ENCODE data around the gene CFAP45.

CFAP45 gene

DNA sequence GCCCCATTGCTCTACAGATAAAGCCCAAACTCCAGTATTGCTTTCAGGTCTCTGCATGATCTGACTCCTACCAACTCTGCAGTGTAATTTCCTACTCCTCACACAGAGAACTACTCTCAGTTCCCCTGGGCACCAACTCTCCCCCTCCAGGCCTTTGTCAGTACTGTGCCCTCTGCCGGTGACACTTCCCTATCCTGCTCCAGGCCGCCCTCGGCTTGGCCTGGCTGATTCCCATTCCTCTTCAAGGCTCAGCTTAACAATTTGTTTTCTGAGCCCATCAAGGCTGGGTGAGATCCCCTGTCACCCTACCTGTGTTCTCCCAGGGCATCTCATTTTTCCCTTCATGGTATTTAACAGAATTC lies 70.7 kb downstream of the CFAP45 start:
- H3K27ac ChIP-seq (ENCODE audit: low read depth, low read length, severe bottlenecking): no peak overlapping the region
- no peaks in the 10 kb centered on the region for H3K9me3 ChIP-seq (ENCODE audit: control insufficient read depth, low read length)
- 25 to 39% methylated on average over 3 of the region's 3 CpGs for WGBS, 2 experiments (ENCODE audit: insufficient coverage in 2 of 2)

DNA sequence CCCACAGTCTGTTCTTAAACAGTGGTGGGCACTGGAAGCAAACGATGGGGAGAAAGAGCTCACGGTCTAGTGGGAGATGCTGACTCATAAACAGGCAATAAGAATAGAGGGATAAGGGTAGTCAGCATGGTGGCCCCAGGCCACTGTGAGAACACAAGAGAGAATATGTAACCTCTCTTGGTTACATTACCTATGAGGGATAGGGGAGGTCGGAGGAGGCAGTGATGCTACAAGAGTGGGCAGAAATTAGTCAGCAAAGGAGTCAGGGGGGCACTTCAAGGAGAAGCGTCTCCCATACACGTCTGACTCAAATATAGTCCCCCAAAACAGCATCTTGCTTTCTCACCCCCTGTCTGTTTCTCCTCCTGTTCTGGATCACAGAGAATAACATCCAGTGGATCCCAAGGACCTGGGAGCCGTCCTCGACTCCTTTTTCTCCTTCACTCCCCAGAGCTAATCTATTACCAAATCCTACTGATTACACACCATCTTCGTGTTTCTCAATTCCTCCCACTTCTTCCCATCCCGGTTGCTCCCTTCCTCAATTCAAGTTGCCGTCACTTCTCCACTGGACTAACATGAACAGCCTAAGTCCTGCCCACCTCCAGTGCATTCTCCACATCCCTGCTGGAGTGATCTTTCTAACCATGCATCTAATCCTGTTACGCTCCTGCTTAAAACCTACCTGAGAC lies 71.2 kb downstream of the CFAP45 start:
- Histone ChIP-seq H3K4me3 (ENCODE audit: extremely low read depth, insufficient read depth, low read length, poor library complexity, severe bottlenecking) (no peak overlapping the region), H3K9me3 (ENCODE audit: control insufficient read depth, low read length) (no peaks in the 10 kb centered on the region), H3K36me3 (ENCODE audit: control insufficient read depth, insufficient read depth, low read length) (no peaks in the 10 kb centered on the region), H3K27ac (ENCODE audit: low read depth, low read length, severe bottlenecking) (no peak overlapping the region), H3K4me1 (ENCODE audit: control insufficient read depth, insufficient read depth, low read length, poor library complexity, severe bottlenecking) (peaks cover 22% of the 10 kb centered on the region)
- 92 to 96% methylated on average over 10 to 11 of the region's 11 CpGs for WGBS, 2 experiments (ENCODE audit: insufficient coverage in 2 of 2)

More for the DNA sequence above, 70.7 kb downstream of the CFAP45 start:
- peaks cover 22% of the 10 kb centered on the region for H3K4me1 ChIP-seq (ENCODE audit: control insufficient read depth, insufficient read depth, low read length, poor library complexity, severe bottlenecking)
- no peak overlapping the region for H3K4me3 ChIP-seq (ENCODE audit: extremely low read depth, insufficient read depth, low read length, poor library complexity, severe bottlenecking)
- no peaks in the 10 kb centered on the region for H3K36me3 ChIP-seq (ENCODE audit: control insufficient read depth, insufficient read depth, low read length)

DNA sequence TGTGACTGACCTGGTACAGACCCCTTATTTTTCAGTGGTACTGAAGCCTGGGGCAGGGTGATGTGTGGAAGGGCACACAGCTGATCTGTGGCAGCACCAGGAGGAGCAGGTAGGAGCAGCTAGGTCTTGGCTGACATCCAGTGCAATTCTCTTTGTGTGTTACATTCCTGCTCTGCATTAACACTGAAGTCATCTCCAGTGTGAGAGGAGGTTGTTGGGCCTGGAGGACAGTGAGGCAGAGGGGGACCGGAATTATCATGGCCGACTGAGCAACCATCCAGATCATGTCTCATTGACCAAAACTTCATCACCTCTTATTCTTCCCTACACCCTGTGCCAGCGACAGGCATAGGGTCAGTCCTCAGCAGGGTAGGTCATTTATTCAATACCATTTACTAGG lies 71.8 kb downstream of the CFAP45 start:
- no peaks in the 10 kb centered on the region for H3K9me3 ChIP-seq (ENCODE audit: control insufficient read depth, low read length)
- H3K4me1 ChIP-seq (ENCODE audit: control insufficient read depth, insufficient read depth, low read length, poor library complexity, severe bottlenecking): peaks cover 22% of the 10 kb centered on the region
- no peaks in the 10 kb centered on the region for H3K36me3 ChIP-seq (ENCODE audit: control insufficient read depth, insufficient read depth, low read length)
- no peak overlapping the region for H3K27ac ChIP-seq (ENCODE audit: low read depth, low read length, severe bottlenecking)
- WGBS, 2 experiments (ENCODE audit: insufficient coverage in 2 of 2): 40 to 70% methylated on average over 1 to 2 of the region's 3 CpGs
- H3K4me3 ChIP-seq (ENCODE audit: extremely low read depth, insufficient read depth, low read length, poor library complexity, severe bottlenecking): no peak overlapping the region

DNA sequence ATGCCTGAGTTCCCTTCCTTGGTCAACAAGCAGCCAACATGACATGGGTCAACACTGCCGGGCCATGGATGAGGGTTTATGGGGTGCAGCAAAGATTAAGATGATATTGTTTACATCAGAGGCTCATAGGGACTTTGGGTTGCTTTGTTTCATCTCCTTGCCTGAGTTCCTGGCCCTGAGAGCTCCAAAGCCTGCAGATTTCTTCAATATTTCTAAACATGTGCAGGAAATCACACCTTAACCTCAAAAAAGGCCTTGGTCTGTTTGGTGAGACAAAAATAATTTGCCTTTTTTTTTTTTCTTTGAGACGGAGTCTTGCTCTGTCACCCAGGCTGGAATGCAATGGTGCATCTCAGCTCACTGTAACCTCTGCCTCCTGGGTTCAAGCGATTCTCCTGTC lies 72.4 kb downstream of the CFAP45 start:
- H3K4me1 ChIP-seq (ENCODE audit: control insufficient read depth, insufficient read depth, low read length, poor library complexity, severe bottlenecking): peaks cover 22% of the 10 kb centered on the region
- no peak overlapping the region for H3K4me3 ChIP-seq (ENCODE audit: extremely low read depth, insufficient read depth, low read length, poor library complexity, severe bottlenecking)
- H3K9me3 ChIP-seq (ENCODE audit: control insufficient read depth, low read length): no peaks in the 10 kb centered on the region
- WGBS, 2 experiments (ENCODE audit: insufficient coverage in 2 of 2): 80 to 93% methylated on average over 2 of the region's 3 CpGs
- H3K27ac ChIP-seq (ENCODE audit: low read depth, low read length, severe bottlenecking): no peak overlapping the region
- H3K36me3 ChIP-seq (ENCODE audit: control insufficient read depth, insufficient read depth, low read length): no peaks in the 10 kb centered on the region

DNA sequence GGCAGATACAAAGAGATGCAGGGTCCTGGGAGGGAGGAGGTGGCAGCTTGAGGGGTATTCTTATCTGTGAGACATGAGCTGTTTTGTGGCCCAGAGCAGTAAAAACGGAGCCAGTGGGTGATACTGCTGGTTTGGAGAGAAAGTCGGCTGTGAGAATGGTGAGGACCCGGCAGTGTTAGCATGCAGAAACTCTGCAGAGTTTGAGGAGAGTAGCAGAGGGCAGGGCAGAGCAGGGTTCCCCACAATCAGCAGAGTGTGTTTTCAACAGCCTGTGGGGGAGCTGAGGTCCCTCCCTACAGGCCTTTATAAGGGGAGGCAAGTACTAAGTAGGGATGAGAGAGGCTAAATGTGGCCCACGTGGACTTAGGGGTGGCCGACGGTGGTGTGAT lies 72.9 kb downstream of the CFAP45 start:
- 80 to 86% methylated on average over 3 to 4 of the region's 6 CpGs for WGBS, 2 experiments (ENCODE audit: insufficient coverage in 2 of 2)
- Histone ChIP-seq H3K4me3 (ENCODE audit: extremely low read depth, insufficient read depth, low read length, poor library complexity, severe bottlenecking) (no peak overlapping the region), H3K9me3 (ENCODE audit: control insufficient read depth, low read length) (no peaks in the 10 kb centered on the region), H3K4me1 (ENCODE audit: control insufficient read depth, insufficient read depth, low read length, poor library complexity, severe bottlenecking) (peaks cover 22% of the 10 kb centered on the region), H3K36me3 (ENCODE audit: control insufficient read depth, insufficient read depth, low read length) (no peaks in the 10 kb centered on the region), H3K27ac (ENCODE audit: low read depth, low read length, severe bottlenecking) (no peak overlapping the region)

DNA sequence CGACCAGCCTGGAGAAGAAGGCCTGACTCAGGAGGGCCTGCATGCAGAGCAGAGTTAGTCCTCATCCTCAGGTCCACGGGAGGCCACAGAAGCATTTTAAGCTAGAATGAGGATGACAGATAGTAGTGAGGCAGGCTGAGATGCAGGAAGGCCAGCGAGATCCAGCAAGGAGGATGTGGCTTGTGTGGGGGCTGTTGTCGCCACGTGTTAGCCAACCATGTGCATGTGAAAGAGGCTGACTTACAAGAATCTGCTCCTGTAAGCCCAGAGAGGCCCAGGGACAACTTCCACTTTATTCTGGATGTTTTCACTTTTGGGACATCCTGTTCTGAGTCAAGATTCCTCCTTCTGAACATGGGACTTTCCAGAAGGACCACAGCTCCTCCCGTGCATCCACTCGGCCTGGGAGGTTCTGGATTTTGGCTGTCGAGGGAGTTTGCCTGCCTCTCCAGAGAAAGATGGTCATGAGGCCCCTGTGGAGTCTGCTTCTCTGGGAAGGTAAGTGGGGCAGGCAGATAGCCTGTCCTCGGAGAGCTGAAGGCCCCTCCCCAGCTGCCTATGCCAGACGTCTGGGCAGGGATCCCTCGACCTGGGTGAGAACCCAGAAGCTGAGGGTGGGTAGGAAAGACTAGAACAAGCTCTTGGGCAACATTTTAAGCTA lies 73.4 kb downstream of the CFAP45 start, which contains the start of gene SLAMF8:
Gene SLAMF8, plus strand, starts transcription at position 433 of the 661 bp plus-strand sequence. Its CDS starts 26 bp downstream, at position 459.
- Histone ChIP-seq H3K9me3 (ENCODE audit: control insufficient read depth, low read length) (no peaks in the 10 kb centered on the region), H3K27ac (ENCODE audit: low read depth, low read length, severe bottlenecking) (no peak within 1 kb of the TSS), H3K36me3 (ENCODE audit: control insufficient read depth, insufficient read depth, low read length) (no peaks in the 10 kb centered on the region), H3K4me3 (ENCODE audit: extremely low read depth, insufficient read depth, low read length, poor library complexity, severe bottlenecking) (no peak within 1 kb of the TSS), H3K4me1 (ENCODE audit: control insufficient read depth, insufficient read depth, low read length, poor library complexity, severe bottlenecking) (peaks cover 18% of the 10 kb centered on the region)
- 85 to 89% methylated on average over 11 of the region's 11 CpGs for WGBS, 2 experiments (ENCODE audit: insufficient coverage in 2 of 2)

DNA sequence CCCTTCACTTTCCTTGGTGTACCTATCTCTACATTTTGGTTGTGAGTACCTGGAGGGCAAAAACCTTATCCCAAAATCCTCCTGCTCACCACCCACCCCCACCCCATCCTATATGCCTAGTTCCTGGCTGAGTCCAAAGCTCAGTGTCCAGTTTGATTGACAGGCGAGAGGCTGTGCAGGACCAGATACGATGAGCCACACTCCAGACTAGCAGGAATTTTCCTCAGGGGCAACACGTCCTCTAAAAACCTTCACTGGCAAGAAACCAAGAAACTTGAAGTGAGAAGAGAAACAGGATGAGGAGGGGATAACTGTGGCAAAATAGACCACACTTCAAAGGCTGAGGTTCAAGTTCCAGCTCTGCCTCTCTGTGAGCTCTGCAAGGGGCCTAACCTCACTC lies 74.4 kb downstream of the CFAP45 start:
- no peak overlapping the region for H3K27ac ChIP-seq (ENCODE audit: low read depth, low read length, severe bottlenecking)
- WGBS, 2 experiments (ENCODE audit: insufficient coverage in 2 of 2): 90 to 100% methylated on average over 1 to 2 of the region's 3 CpGs

DNA sequence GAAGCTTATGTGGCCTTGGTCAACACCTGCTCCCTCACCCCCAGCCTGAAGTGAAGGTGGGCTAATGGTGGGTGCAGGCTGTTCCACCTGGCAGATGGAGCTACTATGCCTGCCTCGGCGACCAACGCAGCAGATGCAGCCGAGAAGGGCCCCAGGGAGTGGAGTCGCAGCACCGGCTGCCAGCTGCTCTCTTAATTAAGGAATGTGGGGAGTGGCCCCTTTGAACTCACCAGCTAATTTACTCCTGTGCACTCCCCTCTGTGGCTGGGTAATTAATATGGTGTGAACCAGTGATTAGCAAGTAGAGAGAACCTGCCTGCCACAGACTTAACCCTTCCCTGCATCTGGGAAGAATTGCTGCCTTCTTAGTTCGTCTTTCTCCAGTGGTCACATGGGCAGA lies 76.6 kb downstream of the CFAP45 start:
- peaks cover 3% of the 10 kb centered on the region for H3K4me1 ChIP-seq (ENCODE audit: control insufficient read depth, insufficient read depth, low read length, poor library complexity, severe bottlenecking)
- 10 to 35% methylated on average over 2 to 4 of the region's 7 CpGs for WGBS, 2 experiments (ENCODE audit: insufficient coverage in 2 of 2)

More for the DNA sequence above, 74.4 kb downstream of the CFAP45 start:
- Histone ChIP-seq H3K36me3 (ENCODE audit: control insufficient read depth, insufficient read depth, low read length) (no peaks in the 10 kb centered on the region), H3K4me1 (ENCODE audit: control insufficient read depth, insufficient read depth, low read length, poor library complexity, severe bottlenecking) (peaks cover 17% of the 10 kb centered on the region), H3K4me3 (ENCODE audit: extremely low read depth, insufficient read depth, low read length, poor library complexity, severe bottlenecking) (no peak overlapping the region), H3K9me3 (ENCODE audit: control insufficient read depth, low read length) (no peaks in the 10 kb centered on the region)

More for the DNA sequence above, 76.6 kb downstream of the CFAP45 start:
- H3K36me3 ChIP-seq (ENCODE audit: control insufficient read depth, insufficient read depth, low read length): no peaks in the 10 kb centered on the region
- no peak overlapping the region for H3K4me3 ChIP-seq (ENCODE audit: extremely low read depth, insufficient read depth, low read length, poor library complexity, severe bottlenecking)
- H3K9me3 ChIP-seq (ENCODE audit: control insufficient read depth, low read length): no peaks in the 10 kb centered on the region
- H3K27ac ChIP-seq (ENCODE audit: low read depth, low read length, severe bottlenecking): no peak overlapping the region

Data from mesodermal cell (in vitro differentiated cells).